Ishikawa (cell line): Measurements from ENCODE around the gene TMEM256.

Source experiments
- CEBPB ChIP-seq: IDR thresholded peaks from 2 replicates; pipeline ENCODE4 v1.6.1; 2012
- CREB1 ChIP-seq: IDR thresholded peaks from 2 replicates; pipeline ENCODE4 v1.6.1; 2012; ENCODE audit warnings: low read depth
- EGR1 ChIP-seq: IDR thresholded peaks from 2 replicates; pipeline ENCODE4 v1.6.1; 2012
- EP300 ChIP-seq: IDR thresholded peaks from 2 replicates; pipeline ENCODE4 v1.6.1; 2012; ENCODE audit warnings: borderline replicate concordance
- FOXM1 ChIP-seq: IDR thresholded peaks from 2 replicates; pipeline ENCODE4 v1.6.1; 2012; ENCODE audit warnings: low read depth, borderline replicate concordance
- NFIC ChIP-seq: IDR thresholded peaks from 2 replicates; pipeline ENCODE4 v1.6.1; 2012
- RAD21 ChIP-seq: IDR thresholded peaks from 2 replicates; pipeline ENCODE4 v1.6.1; 2012; ENCODE audit warnings: low read depth
- TAF1 ChIP-seq: IDR thresholded peaks from 2 replicates; pipeline ENCODE4 v1.6.1; 2012; ENCODE audit warnings: low read depth, mild to moderate bottlenecking
- TCF12 ChIP-seq: IDR thresholded peaks from 2 replicates; pipeline ENCODE4 v1.6.1; 2012; ENCODE audit warnings: low read depth
- TEAD4 ChIP-seq: IDR thresholded peaks from 2 replicates; pipeline ENCODE4 v1.6.1; 2012
- YY1 ChIP-seq: IDR thresholded peaks from 2 replicates; pipeline ENCODE4 v1.6.1; 2012; ENCODE audit warnings: low read depth
- ZBTB7A ChIP-seq: IDR thresholded peaks from 2 replicates; pipeline ENCODE4 v1.6.1; 2012; ENCODE audit warnings: low read depth
- TF ChIP-seq, protein P1 (sequence below): IDR thresholded peaks from 2 replicates; pipeline ENCODE4 v1.6.1; 2012
- TF ChIP-seq, protein P2 (sequence below): IDR thresholded peaks from 2 replicates; pipeline ENCODE4 v1.6.1; 2012; ENCODE audit warnings: low read depth, mild to moderate bottlenecking
- TF ChIP-seq, protein P3 (sequence below): IDR thresholded peaks from 2 replicates; pipeline ENCODE4 v1.6.1; 2012

Gene TMEM256

DNA sequence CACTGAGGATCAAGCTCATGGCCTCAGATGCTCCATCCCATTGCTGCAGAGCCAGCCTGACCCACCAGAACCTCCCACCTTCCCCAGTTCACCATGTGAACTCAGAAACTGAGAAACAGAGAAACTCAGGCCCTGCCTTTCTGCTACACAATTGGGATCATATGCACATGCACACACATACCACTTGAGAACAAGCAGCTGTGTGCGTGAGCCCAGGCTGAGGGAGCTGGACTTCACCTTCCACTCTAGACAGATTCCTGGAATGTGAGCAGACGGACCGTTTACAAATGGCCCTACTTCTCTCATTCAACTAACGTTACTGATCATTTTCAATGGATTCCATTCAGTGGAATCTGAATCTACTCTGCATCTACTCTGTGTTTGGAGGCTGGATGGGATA is 19.8 kb upstream of the TMEM256 start:
- TF ChIP-seq YY1 (no peak), EGR1 (no peak), EP300 (no peak), ZBTB7A (no peak)
- TF ChIP-seq, protein P1, sequence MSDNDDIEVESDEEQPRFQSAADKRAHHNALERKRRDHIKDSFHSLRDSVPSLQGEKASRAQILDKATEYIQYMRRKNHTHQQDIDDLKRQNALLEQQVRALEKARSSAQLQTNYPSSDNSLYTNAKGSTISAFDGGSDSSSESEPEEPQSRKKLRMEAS: no peak

DNA sequence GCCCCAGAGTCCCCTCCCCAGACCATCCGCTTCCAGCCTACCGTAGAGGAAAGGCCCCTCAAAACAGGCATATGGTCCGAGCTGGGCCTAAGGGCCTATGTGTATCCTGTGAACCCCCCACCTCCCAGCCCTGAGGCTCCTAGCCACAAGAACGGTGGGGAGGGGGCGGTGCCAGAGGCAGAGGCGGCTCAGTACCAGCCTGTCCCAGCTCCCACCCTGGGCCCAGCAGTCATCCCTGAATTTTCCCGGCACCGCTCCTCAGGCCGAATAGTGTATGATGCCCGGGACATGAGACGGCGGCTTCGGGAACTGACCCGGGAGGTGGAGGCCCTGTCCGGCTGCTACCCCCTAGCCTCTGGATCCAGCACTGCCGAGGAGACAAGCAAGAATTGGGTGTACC is 17.3 kb upstream of the TMEM256 start:
- TF ChIP-seq EGR1: no peak
- no peak for TF ChIP-seq EP300
- TF ChIP-seq TCF12: no peak
- no peak for TF ChIP-seq TAF1
- TF ChIP-seq, protein P2, sequence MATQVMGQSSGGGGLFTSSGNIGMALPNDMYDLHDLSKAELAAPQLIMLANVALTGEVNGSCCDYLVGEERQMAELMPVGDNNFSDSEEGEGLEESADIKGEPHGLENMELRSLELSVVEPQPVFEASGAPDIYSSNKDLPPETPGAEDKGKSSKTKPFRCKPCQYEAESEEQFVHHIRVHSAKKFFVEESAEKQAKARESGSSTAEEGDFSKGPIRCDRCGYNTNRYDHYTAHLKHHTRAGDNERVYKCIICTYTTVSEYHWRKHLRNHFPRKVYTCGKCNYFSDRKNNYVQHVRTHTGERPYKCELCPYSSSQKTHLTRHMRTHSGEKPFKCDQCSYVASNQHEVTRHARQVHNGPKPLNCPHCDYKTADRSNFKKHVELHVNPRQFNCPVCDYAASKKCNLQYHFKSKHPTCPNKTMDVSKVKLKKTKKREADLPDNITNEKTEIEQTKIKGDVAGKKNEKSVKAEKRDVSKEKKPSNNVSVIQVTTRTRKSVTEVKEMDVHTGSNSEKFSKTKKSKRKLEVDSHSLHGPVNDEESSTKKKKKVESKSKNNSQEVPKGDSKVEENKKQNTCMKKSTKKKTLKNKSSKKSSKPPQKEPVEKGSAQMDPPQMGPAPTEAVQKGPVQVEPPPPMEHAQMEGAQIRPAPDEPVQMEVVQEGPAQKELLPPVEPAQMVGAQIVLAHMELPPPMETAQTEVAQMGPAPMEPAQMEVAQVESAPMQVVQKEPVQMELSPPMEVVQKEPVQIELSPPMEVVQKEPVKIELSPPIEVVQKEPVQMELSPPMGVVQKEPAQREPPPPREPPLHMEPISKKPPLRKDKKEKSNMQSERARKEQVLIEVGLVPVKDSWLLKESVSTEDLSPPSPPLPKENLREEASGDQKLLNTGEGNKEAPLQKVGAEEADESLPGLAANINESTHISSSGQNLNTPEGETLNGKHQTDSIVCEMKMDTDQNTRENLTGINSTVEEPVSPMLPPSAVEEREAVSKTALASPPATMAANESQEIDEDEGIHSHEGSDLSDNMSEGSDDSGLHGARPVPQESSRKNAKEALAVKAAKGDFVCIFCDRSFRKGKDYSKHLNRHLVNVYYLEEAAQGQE: no peak
- TF ChIP-seq CREB1: no peak
- no peak for TF ChIP-seq TEAD4
- TF ChIP-seq, protein P1: no peak
- TF ChIP-seq, protein P3, sequence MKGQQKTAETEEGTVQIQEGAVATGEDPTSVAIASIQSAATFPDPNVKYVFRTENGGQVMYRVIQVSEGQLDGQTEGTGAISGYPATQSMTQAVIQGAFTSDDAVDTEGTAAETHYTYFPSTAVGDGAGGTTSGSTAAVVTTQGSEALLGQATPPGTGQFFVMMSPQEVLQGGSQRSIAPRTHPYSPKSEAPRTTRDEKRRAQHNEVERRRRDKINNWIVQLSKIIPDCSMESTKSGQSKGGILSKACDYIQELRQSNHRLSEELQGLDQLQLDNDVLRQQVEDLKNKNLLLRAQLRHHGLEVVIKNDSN: no peak
- TF ChIP-seq CEBPB: no peak
- no peak for TF ChIP-seq YY1
- TF ChIP-seq ZBTB7A: no peak
- TF ChIP-seq FOXM1: no peak
- TF ChIP-seq NFIC: no peak
- TF ChIP-seq RAD21: no peak

DNA sequence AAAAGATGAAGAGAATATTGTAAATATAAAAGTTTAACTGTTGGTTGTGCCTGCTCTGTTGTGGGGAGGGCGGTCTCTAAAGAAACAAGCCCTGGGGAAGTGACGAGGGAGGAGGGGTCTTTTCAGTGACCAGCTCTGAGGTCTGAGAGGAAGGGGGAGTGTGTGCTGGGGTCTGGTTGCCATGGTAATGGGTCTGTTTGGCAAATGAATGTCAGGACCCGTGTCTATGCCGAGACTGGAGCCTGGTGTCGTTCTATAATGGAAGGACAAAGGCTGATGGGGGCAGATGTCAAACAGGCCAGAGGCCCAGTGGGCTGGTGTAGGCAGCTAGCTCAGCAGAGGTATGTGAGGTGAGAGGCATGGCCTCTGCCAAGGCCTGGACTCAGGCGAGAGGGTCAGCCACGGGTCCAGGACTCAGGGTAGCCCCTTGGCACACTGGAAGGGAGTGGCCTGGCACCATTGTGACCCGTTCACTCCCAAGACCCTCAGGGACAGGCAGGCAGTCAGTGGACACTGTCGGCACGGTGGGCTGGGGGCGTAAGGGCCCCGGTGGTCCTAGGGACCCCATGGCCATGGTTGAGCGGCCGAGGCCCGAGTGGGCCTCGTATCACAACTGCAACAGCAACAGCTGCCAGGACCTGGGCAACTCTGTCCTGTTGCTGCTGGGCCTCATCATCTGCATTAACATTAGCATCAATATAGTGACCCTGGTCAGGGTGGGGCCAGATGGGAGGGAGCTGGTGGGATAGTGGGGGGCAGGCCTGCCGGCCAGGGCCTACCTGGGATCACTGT is 16.1 kb upstream of the TMEM256 start, which contains the start of gene SPEM1:
Gene SPEM1 (plus strand): TSS at position 506 of the 792 bp plus-strand sequence. CDS start 61 bp downstream, at position 567.
- no peak for TF ChIP-seq EP300
- TF ChIP-seq ZBTB7A: no peak
- no peak for TF ChIP-seq TEAD4
- TF ChIP-seq, protein P2: no peak
- no peak for TF ChIP-seq NFIC
- no peak for TF ChIP-seq RAD21
- TF ChIP-seq YY1: no peak
- TF ChIP-seq TCF12: no peak
- no peak for TF ChIP-seq EGR1
- TF ChIP-seq, protein P3: no peak
- no peak for TF ChIP-seq FOXM1
- TF ChIP-seq CREB1: no peak
- TF ChIP-seq CEBPB: no peak
- TF ChIP-seq TAF1: no peak
- TF ChIP-seq, protein P1: no peak

DNA sequence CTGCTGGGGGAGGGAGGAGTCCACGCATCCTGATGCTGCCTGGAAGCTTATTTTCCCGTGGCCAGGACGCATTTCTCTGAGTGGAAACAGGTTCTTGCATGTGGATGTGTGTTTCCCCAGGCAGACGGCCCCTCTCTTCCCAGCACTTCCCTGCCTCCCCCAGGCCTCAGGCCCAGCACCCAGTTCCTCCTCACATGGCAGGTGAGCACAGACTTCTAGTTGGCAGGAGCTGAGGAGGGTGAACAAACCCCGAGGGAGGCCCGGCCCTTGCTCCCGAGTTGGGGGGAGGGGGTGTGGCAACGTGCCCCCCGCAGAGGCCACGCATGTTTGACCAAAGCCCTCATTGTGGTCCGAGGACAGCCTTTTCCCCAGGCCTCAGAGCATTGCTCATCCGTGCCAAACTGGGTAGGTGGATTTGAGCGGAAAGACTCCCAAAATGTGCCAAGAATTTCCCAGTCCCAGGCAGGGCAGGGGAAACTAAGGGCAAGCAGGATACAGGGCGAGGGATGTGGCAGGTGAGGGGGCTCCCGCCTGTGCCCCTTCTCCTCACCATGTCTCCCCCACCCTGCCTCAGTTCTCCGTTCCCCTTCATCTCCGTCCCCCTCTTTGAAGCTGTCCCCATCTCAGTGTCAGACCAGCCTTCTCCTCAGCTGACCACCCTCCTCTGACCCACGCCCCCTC is 14.7 kb upstream of the TMEM256 start:
- TF ChIP-seq, protein P3: no peak
- TF ChIP-seq NFIC: no peak
- TF ChIP-seq, protein P2: no peak
- no peak for TF ChIP-seq YY1
- TF ChIP-seq EGR1: no peak
- TF ChIP-seq CEBPB: no peak
- TF ChIP-seq TCF12: no peak
- no peak for TF ChIP-seq TEAD4
- TF ChIP-seq CREB1: no peak
- TF ChIP-seq FOXM1: no peak
- no peak for TF ChIP-seq ZBTB7A
- no peak for TF ChIP-seq RAD21
- TF ChIP-seq, protein P1: no peak
- TF ChIP-seq TAF1: no peak
